Activated T-helper 1 cell treated with anti-CD3 and anti-CD28 coated beads, Interleukin-2, amount 50 U/mL, for 16 hours (primary cell): Measurements from ENCODE around the gene LETMD1.
A peak's percentile ranks its signal among the peaks of the same experiment; 100 is the strongest.

Source experiments
- DNase-seq, 2 donors: peaks; one replicate each; pipeline ENCODE4 v3.0.0-alpha.2; 2020; ENCODE audit warnings: low read depth in 1 of 2, low spot score in 1 of 2

The LETMD1 gene

DNA sequence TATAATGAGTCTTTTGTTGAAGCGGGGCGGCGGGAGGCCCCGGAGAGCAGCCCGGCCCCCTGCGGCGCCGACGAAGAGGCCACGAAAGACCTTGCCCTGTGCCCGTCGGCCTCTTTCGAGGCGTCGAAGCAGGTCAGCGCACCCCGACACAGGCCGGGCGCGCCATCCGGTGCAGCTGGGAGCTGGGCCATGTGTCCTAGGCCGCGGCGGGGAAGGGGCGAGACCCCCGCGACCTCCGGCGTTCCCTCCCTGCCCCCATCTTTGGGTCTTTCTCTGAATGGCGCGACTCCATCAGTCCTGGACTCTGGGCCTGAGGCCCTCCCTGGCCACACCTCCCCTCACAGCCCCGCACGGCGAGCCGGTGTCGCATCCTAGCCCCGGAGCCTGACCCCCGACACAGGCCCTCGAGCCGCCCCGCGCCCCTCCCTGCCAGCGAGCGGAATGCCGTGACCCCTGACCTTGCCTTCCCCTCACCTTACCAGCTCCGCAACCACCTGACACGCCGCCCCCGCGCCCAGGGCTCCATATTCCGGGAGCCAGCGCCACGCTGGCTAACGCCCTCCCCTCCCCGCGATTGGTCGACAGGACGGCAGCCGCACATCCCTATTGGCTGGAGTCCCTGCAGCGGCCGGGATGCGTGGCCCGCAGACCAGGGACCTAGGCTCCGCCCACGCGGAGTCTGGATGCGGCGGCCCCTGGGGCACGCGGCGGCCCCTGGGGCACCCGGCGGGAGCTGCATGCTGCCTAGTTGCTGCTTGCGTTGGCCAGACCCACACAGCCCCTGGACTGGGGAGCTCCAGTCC is 22.1 kb upstream of the LETMD1 start, which contains the start of gene SLC11A2:
Gene SLC11A2, minus strand, starts transcription at position 549 of the 803 bp plus-strand sequence. CDS start 15,656 bp downstream, outside the sequence.
- peak; percentile 75 to 86 for DNase-seq

GRCh38 chr12:51027342-51027835 is 20.7 kb upstream of the LETMD1 start:
- no peak for DNase-seq

DNA sequence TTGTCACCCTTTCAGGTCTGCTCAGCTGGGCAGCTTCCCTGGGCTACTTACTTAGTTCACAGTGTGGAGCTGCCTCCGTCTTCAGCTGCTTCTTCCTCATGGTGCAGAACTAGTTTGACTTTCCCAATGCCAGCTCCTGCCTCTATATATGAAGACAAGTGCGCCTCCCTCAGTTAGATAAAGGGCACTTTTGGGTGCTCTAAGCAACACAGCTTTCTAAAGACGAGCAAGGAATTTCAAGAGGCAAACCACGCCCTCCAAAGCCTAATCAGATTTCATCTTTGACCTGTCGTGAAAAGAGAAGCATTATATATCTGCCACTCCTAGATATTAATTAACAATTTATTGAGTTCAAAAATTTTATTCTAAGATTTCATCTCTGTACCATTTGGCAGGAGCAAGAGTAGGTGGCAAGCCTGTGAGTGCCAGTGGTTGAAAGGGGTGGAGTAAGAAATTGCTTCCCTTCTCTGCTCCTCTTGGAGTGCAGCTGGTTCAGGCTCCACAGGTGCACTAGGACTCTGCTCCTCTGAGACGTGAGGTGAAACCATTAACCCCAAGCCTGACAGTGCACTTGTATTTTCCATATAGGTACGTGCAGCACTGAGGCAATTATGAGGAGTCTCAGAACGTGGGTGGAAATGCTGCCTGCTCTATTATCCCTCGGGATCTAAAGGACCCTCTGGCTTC is 19.9 kb upstream of the LETMD1 start:
- no peak for DNase-seq

DNA sequence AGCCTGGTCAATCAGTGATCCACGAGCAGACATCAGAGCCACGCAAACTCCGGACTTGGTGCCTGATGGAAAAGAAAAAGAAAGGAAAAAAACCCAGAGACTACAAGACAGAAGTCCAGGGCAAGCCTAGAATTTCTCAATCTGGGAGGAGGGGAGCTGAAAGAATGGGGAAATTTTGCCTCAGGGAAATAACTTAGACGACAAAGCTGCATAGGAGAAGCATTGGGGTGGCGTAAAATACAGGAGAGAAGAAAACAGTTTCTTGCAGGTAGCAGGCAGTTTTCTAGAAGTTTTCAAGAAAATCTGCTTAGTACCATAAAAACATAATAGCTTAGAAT is 19.3 kb upstream of the LETMD1 start:
- DNase-seq, result no peak

DNA sequence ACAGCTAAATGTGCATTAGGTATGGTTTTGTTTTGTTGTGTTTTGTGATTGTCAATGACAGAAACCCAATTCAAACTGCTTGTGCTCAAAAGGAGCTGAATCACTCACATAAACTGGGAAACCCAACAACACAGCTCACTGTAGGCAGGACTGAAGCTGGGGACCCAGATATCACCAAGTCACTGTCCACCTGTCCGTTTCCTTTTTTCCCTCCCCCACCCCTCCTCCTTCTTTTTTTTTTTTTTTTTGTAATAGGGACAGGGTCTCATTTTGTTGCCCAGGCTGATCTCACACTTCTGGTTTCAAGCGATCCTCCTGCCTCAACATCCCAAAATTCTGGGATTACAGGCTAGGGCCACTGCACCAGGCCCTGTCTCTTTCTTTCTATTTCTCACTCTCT is 15.1 kb upstream of the LETMD1 start:
- DNase-seq, result no peak

DNA sequence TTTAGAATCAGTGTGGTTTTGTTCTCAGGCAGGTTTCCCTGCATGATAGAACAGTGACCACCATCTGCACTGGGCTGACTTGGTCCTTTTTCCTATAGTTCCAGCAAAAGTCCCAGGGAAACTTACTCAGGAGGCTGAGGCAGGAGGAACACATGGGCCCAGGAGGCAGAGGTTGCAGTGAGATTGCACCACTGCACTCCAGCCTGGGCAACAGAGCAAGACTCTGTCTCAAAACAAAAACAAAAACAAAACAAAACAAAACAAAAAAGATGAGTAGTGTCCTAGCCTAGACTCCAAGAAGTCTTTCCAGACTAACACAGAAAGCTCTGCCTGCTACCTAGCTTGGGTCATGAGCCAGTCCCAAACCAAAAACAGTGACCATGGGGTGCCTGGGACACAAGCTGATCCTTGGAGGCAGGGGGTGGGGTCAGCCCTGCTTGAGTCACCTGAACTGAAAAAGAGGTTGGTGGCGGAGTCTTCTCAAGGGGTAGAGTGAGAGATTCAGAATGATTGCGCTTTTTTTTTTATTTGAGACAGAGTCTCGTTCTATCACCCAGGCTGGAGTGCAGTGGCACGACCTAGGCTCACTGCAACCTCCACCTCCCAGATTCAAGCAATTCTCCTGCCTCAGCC is 14.6 kb upstream of the LETMD1 start:
- DNase-seq, result no peak

DNA sequence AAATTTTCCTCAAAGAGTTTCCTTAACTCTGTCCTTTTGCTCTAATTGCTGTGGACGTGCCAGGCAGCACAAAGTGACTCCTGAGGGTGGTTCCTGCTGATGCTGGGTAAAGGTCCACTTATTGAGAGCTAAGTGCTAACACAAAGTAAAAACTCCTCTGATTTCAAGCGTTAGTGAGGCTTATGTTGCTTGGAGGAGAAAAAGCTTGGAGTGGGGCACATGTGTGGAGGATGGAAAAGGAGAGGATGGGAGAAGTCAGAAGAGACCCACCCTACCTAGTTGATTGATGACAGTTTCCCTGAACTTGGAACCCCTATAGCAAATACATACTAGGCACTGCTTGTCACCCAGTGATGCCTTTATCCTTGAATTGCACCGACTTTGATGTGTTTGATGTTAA is 11.8 kb upstream of the LETMD1 start:
- no peak for DNase-seq

DNA sequence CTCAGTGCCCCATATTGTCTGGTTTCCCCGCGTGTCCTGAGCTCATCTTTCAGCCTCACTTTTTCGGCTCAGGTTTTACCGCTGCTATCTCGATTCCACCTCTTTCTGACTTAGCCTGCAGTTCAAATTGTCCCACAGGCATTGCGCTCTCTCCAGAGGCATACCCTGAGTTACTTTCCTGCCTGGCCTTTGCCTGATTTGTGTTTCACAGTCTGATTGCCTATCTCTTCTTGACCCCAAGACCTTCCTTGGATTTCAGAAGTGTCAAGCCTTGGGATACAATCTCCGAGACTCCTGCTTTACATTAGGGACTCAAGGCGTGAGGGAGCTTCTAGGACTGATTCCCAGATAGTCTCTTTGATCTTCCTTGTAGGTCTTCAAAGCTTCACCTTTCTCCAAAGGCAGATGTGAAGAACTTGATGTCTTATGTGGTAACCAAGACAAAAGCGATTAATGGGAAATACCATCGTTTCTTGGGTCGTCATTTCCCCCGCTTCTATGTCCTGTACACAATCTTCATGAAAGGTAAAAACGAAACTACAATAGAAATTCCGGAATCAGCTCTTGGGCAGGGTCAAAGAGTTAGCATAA is 629 bp downstream of the LETMD1 start:
- DNase-seq, result no peak

DNA sequence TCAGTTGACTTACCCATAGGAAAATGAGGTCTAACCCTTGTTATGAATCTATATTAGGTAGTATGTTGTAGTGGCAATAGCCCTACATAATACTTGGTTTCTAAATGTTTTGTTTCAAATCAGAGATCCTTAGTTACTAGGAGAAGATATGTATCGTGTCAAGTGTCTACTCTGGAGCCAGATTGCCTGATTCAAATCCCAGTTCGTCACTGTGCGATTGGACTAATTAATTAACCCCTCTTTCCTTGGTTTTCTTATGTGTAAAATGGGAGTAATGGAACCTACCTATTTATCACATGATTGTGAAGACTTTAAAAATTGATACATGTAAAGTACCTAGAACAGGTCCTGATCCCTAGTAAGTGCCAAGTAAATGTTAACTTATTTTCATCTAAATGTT is 1.4 kb downstream of the LETMD1 start:
- DNase-seq, result no peak

DNA sequence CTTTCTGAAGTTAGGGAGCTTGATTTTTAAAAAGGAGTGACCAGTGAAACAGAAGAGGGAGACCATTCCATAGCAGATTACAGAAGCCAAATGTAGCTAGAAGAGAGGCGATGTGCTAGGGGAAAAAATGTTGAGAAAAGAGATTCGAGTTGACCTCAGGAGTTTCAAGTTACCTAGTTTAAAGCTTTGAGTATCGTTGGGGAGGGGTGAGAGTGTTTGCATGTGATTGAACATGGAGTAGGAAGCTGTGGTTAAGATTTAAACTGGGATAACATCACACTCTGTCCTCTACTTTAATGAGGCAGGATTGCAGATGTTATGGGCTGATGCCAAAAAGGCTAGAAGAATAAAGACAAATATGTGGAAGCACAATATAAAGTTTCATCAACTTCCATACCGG is 3.7 kb downstream of the LETMD1 start:
- DNase-seq, result no peak

GRCh38 chr12:51055060-51055459 is 6.9 kb downstream of the LETMD1 start:
- DNase-seq, result no peak

DNA sequence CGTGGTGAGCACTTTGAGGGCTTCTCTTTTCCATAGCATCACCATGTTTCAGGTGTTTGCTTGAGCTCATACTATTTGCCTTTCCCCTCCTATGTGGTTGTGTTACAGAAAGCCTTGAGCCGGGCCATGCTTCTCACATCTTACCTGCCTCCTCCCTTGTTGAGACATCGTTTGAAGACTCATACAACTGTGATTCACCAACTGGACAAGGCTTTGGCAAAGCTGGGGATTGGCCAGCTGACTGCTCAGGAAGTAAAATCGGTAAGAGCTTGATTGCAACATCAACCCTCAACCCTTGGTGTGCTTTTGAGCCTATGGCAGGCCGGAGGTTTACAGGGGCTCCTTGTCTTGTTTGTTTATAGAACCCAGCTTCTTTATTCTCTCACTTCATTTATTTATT is 8.1 kb downstream of the LETMD1 start:
- no peak for DNase-seq

DNA sequence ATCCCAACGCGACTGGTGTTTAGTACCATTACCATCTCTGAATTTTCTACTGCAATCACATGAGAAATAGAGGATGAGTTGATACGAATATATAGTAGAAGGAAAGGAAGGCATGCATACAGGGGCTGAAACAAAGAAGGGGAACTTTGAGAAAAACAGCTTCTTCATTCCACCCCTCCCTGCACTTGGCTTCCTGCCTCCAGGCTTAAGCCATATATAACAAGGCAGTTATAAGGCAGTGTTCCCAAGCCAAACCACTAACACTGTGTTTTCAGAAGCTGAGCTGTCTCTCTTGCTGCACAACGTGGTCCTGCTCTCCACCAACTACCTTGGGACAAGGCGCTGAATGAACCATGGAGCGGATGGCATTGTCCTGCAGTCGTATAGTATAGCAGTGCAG is 11.0 kb downstream of the LETMD1 start:
- no peak for DNase-seq

- DNase-seq, result no peak
Observed at GRCh38 chr12:51062631-51063397, 14.7 kb downstream of the LETMD1 start.

- DNase-seq, result no peak
Observed at GRCh38 chr12:51065530-51065929, 17.4 kb downstream of the LETMD1 start.

DNA sequence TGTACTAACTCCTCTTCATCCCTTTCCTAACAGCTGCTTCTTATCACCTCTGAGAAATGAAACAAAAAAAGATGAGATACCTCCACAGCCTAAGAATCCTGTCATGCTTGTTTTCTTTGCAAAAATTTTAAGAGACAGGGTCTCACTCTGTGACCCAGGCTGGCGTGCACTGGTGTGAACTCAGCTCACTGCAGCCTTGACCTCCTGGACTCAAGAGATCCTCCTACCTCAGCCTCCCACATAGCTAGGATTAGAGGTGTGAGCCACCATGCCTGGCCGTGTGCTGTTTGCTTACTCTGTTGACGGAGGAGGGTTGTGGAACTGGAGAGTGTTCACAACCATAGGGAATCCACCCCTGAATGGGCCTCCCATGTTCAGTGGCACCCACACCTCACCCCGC is 19.1 kb downstream of the LETMD1 start:
- no peak for DNase-seq

DNA sequence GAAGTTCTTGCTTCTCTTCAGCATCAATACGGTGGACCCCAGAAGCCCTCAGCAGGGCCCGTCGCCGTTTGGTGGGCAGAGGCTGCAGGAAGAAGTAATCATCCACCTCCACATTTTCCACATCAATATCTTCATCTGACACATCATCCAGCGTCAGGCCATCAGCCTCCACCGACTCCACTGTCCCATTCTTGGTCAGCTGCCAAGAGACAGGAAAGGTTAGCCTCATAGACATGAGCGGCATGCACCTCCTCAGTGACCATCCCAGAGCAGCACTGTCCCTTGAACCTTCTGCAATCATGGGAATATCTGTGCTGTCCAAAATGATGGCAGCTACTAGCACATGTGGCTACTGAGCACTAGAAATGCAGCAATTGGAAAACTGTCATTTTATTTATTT is 19.6 kb downstream of the LETMD1 start:
- DNase-seq, result no peak

DNA sequence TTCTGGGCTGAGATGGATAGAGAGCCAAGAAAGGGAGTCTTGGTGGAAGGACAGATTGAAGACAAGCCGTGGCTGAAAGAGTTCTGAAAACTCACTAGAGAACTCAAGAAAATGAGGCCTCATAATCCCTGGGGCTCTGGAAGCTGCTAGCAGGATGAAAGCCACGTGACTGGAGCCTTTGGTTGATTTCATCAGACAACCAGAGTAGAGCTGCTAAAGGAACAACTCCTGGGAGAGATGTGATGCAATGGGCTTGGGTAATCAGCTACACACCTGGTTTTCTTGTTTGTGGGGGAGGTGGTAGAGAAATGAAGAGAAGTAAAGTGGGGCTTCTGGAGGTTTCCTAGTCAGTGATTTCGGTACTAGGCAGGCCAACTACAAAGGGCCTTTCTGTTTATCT is 21.9 kb downstream of the LETMD1 start:
- DNase-seq, result no peak

DNA sequence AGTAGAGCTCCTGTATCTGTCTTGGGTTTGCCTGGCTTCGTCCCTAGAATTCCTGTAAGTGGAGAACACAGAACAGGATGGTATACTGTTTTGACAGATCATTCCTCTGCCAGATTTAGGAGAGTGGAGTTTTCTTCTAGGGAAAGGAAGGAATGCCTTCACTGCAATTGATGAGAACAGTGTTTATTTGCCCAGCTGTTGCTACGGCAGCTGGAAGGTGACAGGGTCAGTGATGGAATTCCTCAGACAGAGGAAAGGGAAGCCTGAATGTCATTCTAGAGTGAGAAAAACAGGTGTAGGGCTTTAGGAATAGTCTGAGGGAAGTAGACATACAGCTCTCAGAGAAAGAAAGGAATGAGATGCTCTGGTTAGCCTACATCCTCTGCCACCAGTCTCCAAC is 23.5 kb downstream of the LETMD1 start:
- DNase-seq, result no peak

GRCh38 chr12:51075390-51075789 is 27.3 kb downstream of the LETMD1 start:
- no peak for DNase-seq
